HepG2 (cell line): Measurements from ENCODE around the gene MAP2K5. TPM values are rescaled to one million over a fixed set of nuclear protein-coding genes. Genes with fewer than 3 reads are reported as not detected.
A peak's percentile ranks its signal among the peaks of the same experiment; 100 is the strongest.

Experiments used
- ATF7-NPFF ChIP-seq: sonication (generic); formaldehyde crosslinking; IDR thresholded peaks from 2 replicates; pipeline ENCODE4 v1.8.1; 2023; ENCODE audit warnings: mild to moderate bottlenecking, low read depth, missing genetic modification reagents, moderate library complexity
- CBFB ChIP-seq: sonication (generic); formaldehyde crosslinking; IDR thresholded peaks from 2 replicates; pipeline ENCODE4 v1.4.0; 2020; ENCODE audit warnings: missing genetic modification reagents
- CCAR2 ChIP-seq: fragments of 200-400 bp; formaldehyde crosslinking; optimal IDR thresholded peaks from 2 replicates; pipeline ENCODE3; 2018; ENCODE audit warnings: low read depth, mild to moderate bottlenecking, low read length, moderate library complexity
- DNMT3B ChIP-seq: conservative IDR thresholded peaks from 2 replicates; pipeline ENCODE4 v1.6.1; 2016; ENCODE audit warnings: missing biosample characterization, control low read depth
- EHMT2 ChIP-seq: fragments of 200-600 bp; sonication (generic); IDR thresholded peaks from 2 replicates; pipeline ENCODE4 v1.7.0; 2017; ENCODE audit warnings: antibody characterized with exemption, low read depth, low read length, borderline replicate concordance
- ERF ChIP-seq: IDR thresholded peaks from 2 replicates; pipeline ENCODE4 v1.6.1; 2018; ENCODE audit warnings: missing biosample characterization, missing genetic modification reagents
- MTF2 ChIP-seq: sonication (generic); formaldehyde crosslinking; IDR thresholded peaks from 2 replicates; pipeline ENCODE4 v1.5.0; 2020; ENCODE audit warnings: missing genetic modification reagents, borderline replicate concordance
- PAWR ChIP-seq: sonication (generic); formaldehyde crosslinking; IDR thresholded peaks from 2 replicates; pipeline ENCODE4 v1.4.0; 2020; ENCODE audit warnings: missing genetic modification reagents, mild to moderate bottlenecking, borderline replicate concordance
- PLRG1 ChIP-seq: fragments of 450-650 bp; conservative IDR thresholded peaks from 2 replicates; pipeline ENCODE4 v1.6.1; 2016
- RCOR2 ChIP-seq: IDR thresholded peaks from 2 replicates; pipeline ENCODE4 v1.6.1; 2016; ENCODE audit warnings: missing biosample characterization, missing genetic modification reagents
- RFX3 ChIP-seq: IDR thresholded peaks from 2 replicates; pipeline ENCODE4 v1.6.1; 2016; ENCODE audit warnings: missing biosample characterization, missing genetic modification reagents
- RFXAP ChIP-seq: sonication (generic); formaldehyde crosslinking; IDR thresholded peaks from 2 replicates; pipeline ENCODE4 v1.4.0; 2020; ENCODE audit warnings: missing genetic modification reagents, borderline replicate concordance
- SNAPC2 ChIP-seq: sonication (generic); formaldehyde crosslinking; IDR thresholded peaks from 2 replicates; pipeline ENCODE4 v1.8.1; 2022; ENCODE audit warnings: mild to moderate bottlenecking, missing genetic modification reagents
- SSRP1 ChIP-seq: IDR thresholded peaks from 2 replicates; pipeline ENCODE4 v1.6.1; 2016; ENCODE audit warnings: control low read depth
- ZNF143 ChIP-seq: sonication (generic); formaldehyde crosslinking; IDR thresholded peaks from 2 replicates; pipeline ENCODE4 v1.4.0; 2020; ENCODE audit warnings: missing genetic modification reagents
- ZNF180 ChIP-seq: sonication (generic); formaldehyde crosslinking; IDR thresholded peaks from 2 replicates; pipeline ENCODE4 v1.4.0; 2020; ENCODE audit warnings: low read depth, missing genetic modification reagents, borderline replicate concordance
- ZNF224 ChIP-seq: sonication (generic); formaldehyde crosslinking; IDR thresholded peaks from 2 replicates; pipeline ENCODE4 v1.5.0; 2020; ENCODE audit warnings: mild to moderate bottlenecking, missing genetic modification reagents
- ZNF773 ChIP-seq: sonication (generic); formaldehyde crosslinking; IDR thresholded peaks from 2 replicates; pipeline ENCODE4 v1.4.0; 2020; ENCODE audit warnings: missing genetic modification reagents, borderline replicate concordance
- ZNF790 ChIP-seq: sonication (generic); formaldehyde crosslinking; IDR thresholded peaks from 2 replicates; pipeline ENCODE4 v1.8.0; 2022; ENCODE audit warnings: missing genetic modification reagents, mild to moderate bottlenecking, borderline replicate concordance
- ZNF850 ChIP-seq: sonication (generic); formaldehyde crosslinking; conservative IDR thresholded peaks from 2 replicates; pipeline ENCODE4 v1.9.0; 2021; ENCODE audit warnings: mild to moderate bottlenecking, missing genetic modification reagents
- polyA plus RNA-seq, 8 experiments: library from polyadenylated mRNA; depleted of rRNA in 3 of 8; stranded (reverse) in 7 of 8; unstranded in 1 of 8; fragments of >200 nt; fragmentation: Illumina TruSeq in 4 of 8; extraction: Trizol in 4 of 8; gene quantifications; 2 replicates each; pipeline versions ENCODE4 v1.2.1 to v1.2.3, GENCODE V29; 2011 to 2016; ENCODE audit warnings: low read depth in 4 of 8, missing spikeins in 1 of 8, mixed read lengths in 1 of 8; ENCODE audit not compliant: insufficient read depth in 1 of 8
- total RNA-seq, 5 experiments: library from RNA; depleted of rRNA; stranded (reverse); fragments of >200 nt; fragmentation: Illumina TruSeq; extraction: Trizol; gene quantifications; 2 replicates each; pipeline ENCODE4 v1.2.3, GENCODE V29; 2016; ENCODE audit warnings: low read depth in 1 of 5
- TF ChIP-seq, protein P1 (sequence below): IDR thresholded peaks from 2 replicates; pipeline ENCODE4 v1.6.1; 2012; ENCODE audit warnings: inconsistent platforms
- TF ChIP-seq, protein P2 (sequence below): sonication (generic); formaldehyde crosslinking; IDR thresholded peaks from 2 replicates; pipeline ENCODE4 v1.5.0; 2020; ENCODE audit warnings: missing genetic modification reagents
- TF ChIP-seq, protein P3 (sequence below): sonication (generic); formaldehyde crosslinking; IDR thresholded peaks from 2 replicates; pipeline ENCODE4 v1.5.1; 2020; ENCODE audit warnings: mild to moderate bottlenecking, missing genetic modification reagents, moderate library complexity
- TF ChIP-seq, protein P4 (sequence below): sonication (generic); formaldehyde crosslinking; IDR thresholded peaks from 2 replicates; pipeline ENCODE4 v1.5.1; 2020; ENCODE audit warnings: mild to moderate bottlenecking, missing genetic modification reagents, moderate library complexity

MAP2K5 gene
- total and polyA plus RNA-seq, 2 of the 13 experiments (the other 11 are each of a cell fraction or from before 2014, with no cell fraction given) = 4.0 to 4.3 TPM

DNA sequence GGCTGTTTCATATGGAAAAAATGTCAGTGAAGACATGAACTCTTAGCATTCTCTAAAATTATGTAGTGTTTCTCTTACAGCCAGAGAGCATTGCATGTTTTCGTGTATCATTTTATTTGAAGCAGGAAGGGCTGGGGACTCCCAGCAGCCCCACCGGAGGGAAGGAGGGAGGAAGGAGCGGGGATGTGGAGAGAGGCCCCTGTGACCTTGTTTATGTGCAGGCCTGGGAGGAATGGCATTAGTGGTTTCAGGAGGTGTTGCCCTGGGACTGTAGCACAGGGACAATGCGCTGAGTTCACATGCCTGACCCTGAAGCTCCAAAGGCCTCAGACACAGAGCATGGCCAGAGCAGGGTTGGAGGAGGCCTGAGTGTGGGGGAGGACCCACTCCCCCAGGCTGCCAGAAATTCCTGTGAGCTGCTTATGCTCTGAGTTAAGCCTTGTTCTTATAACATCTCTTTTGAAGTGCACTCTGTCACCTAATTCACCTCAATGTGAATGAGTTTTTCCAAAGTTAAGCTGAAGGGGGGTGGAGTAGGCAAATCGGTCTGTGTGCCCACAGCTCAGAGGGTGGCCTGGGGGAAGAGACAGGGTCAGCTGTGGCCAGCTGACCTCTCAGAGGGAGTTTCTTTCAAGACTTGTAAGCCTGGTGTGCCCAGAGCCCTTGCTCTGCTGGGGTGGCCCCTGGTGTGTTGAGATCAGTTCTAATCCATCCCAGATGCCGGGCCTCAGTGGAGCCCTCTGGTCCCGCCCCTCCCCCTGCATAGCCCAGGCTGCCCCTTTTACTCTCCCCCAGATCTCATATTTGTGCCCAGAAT, 301.3 kb downstream of the MAP2K5 start (continued):
- TF ChIP-seq ZNF773 (CRISPR knock-in tag) (no peak), RFX3 (CRISPR knock-in tag) (no peak), PLRG1 (no peak), EHMT2 (no peak), ZNF224 (CRISPR knock-in tag) (no peak), MTF2 (CRISPR knock-in tag) (no peak), ZNF143 (CRISPR knock-in tag) (peak; percentile 51), DNMT3B (no peak), SNAPC2 (CRISPR knock-in tag) (0 out of 2 replicates have a peak, but pooled peaks have one; percentile 52), SSRP1 (no peak), ZNF850 (CRISPR knock-in tag) (no peak), PAWR (no peak), CCAR2 (no peak), ERF (CRISPR knock-in tag) (peak; percentile 69; the same call in 1 of the 2 replicates), ZNF790 (CRISPR knock-in tag) (no peak), RFXAP (CRISPR knock-in tag) (no peak), RCOR2 (CRISPR knock-in tag) (no peak), ATF7-NPFF (CRISPR knock-in tag) (peak; percentile 51; the same call in 1 of the 2 replicates), ZNF180 (no peak), CBFB (peak; percentile 83)
- TF ChIP-seq, protein P1, sequence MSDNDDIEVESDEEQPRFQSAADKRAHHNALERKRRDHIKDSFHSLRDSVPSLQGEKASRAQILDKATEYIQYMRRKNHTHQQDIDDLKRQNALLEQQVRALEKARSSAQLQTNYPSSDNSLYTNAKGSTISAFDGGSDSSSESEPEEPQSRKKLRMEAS = peak; percentile 71
- TF ChIP-seq, protein P2, sequence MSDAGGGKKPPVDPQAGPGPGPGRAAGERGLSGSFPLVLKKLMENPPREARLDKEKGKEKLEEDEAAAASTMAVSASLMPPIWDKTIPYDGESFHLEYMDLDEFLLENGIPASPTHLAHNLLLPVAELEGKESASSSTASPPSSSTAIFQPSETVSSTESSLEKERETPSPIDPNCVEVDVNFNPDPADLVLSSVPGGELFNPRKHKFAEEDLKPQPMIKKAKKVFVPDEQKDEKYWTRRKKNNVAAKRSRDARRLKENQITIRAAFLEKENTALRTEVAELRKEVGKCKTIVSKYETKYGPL (CRISPR knock-in tag) = no peak
- TF ChIP-seq, protein P3, sequence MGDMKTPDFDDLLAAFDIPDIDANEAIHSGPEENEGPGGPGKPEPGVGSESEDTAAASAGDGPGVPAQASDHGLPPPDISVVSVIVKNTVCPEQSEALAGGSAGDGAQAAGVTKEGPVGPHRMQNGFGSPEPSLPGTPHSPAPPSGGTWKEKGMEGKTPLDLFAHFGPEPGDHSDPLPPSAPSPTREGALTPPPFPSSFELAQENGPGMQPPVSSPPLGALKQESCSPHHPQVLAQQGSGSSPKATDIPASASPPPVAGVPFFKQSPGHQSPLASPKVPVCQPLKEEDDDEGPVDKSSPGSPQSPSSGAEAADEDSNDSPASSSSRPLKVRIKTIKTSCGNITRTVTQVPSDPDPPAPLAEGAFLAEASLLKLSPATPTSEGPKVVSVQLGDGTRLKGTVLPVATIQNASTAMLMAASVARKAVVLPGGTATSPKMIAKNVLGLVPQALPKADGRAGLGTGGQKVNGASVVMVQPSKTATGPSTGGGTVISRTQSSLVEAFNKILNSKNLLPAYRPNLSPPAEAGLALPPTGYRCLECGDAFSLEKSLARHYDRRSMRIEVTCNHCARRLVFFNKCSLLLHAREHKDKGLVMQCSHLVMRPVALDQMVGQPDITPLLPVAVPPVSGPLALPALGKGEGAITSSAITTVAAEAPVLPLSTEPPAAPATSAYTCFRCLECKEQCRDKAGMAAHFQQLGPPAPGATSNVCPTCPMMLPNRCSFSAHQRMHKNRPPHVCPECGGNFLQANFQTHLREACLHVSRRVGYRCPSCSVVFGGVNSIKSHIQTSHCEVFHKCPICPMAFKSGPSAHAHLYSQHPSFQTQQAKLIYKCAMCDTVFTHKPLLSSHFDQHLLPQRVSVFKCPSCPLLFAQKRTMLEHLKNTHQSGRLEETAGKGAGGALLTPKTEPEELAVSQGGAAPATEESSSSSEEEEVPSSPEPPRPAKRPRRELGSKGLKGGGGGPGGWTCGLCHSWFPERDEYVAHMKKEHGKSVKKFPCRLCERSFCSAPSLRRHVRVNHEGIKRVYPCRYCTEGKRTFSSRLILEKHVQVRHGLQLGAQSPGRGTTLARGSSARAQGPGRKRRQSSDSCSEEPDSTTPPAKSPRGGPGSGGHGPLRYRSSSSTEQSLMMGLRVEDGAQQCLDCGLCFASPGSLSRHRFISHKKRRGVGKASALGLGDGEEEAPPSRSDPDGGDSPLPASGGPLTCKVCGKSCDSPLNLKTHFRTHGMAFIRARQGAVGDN (CRISPR knock-in tag) = peak; percentile 85
- TF ChIP-seq, protein P4, sequence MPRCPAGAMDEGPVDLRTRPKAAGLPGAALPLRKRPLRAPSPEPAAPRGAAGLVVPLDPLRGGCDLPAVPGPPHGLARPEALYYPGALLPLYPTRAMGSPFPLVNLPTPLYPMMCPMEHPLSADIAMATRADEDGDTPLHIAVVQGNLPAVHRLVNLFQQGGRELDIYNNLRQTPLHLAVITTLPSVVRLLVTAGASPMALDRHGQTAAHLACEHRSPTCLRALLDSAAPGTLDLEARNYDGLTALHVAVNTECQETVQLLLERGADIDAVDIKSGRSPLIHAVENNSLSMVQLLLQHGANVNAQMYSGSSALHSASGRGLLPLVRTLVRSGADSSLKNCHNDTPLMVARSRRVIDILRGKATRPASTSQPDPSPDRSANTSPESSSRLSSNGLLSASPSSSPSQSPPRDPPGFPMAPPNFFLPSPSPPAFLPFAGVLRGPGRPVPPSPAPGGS (CRISPR knock-in tag) = no peak
